Sigmoid colon (tissue), 3 donors: ENCODE results near the gene CSNK1G2.

Experiments used
- CTCF ChIP-seq, 4 experiments: fragments of 450-650 bp in 3 of 4; fragments of 200-600 bp in 1 of 4; IDR thresholded peaks; one replicate each; pipeline ENCODE4 v1.5.1; 2016 to 2019; ENCODE audit warnings: antibody characterized with exemption in 4 of 4, mild to moderate bottlenecking in 3 of 4, moderate library complexity in 2 of 4
- POLR2A ChIP-seq, 2 donors: fragments of 450-650 bp; IDR thresholded peaks; one replicate each; pipeline ENCODE4 v1.6.1; 2016; ENCODE audit warnings: antibody characterized with exemption in 2 of 2, mild to moderate bottlenecking in 2 of 2, moderate library complexity in 2 of 2

DNA sequence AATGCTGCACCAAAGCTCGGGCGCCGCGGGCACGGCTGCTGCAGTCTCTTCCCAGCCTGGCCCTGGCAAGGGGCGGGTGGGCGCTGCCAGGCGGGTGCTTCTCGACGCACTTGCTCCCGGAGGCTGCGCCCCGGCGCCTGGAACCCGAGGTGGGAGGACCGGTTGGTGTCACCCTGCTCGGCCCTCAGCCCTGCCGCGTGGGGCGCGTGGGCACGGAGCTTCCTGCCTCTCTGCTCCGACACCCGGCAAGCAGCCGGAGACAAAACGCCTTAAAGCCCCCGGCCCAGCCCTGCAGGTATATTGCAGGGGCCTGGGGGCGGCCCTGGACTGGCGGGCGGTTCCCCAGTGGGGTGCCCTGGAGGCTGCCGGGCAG is 39.8 kb downstream of the CSNK1G2 start:
- TF ChIP-seq CTCF (IDR thresholded peaks at IDR 0.05): no peak
- TF ChIP-seq POLR2A (IDR thresholded peaks at IDR 0.05): no peak
